Lower leg skin (tissue), 3 donors: Measurements from ENCODE around the gene HLA-DQB1.
"Not testable (repeated sequence)": the region's sequence is repeated elsewhere in the genome, so short reads cannot be mapped to it uniquely, and the experiment has no call there.

Experiments
- CTCF ChIP-seq, 3 donors: fragments of 450-650 bp; IDR thresholded peaks; one replicate each; pipeline ENCODE4 v1.5.1; 2016; ENCODE audit warnings: antibody characterized with exemption in 3 of 3, mild to moderate bottlenecking in 3 of 3, moderate library complexity in 2 of 3
- POLR2A ChIP-seq, 2 donors: fragments of 450-650 bp; IDR thresholded peaks; one replicate each; pipeline ENCODE4 v1.6.1; 2016 to 2017; ENCODE audit warnings: antibody characterized with exemption in 2 of 2, mild to moderate bottlenecking in 1 of 2, moderate library complexity in 1 of 2

- not testable (repeated sequence) for TF ChIP-seq POLR2A, CTCF (IDR thresholded peaks at IDR 0.05)
Observed at GRCh38 chr6:32641785-32642719, 24.4 kb downstream of the HLA-DQB1 start.
